Keratinocyte (primary cell): ENCODE measurements around the gene CFAP299.

Source experiments
- CTCF ChIP-seq, 3 experiments: IDR thresholded peaks in 1 of 3; conservative IDR thresholded peaks in 1 of 3; optimal IDR thresholded peaks in 1 of 3; 2 replicates in 2 of 3; 3 replicates in 1 of 3; pipeline versions ENCODE3 to v1.5.1; 2011; ENCODE audit warnings: low read length in 3 of 3, mild to moderate bottlenecking in 3 of 3, moderate library complexity in 2 of 3, control low read depth in 1 of 3, inconsistent platforms in 1 of 3; ENCODE audit not compliant: insufficient read depth in 2 of 3; ENCODE audit errors: extremely low read depth in 1 of 3
- EZH2 ChIP-seq: IDR thresholded peaks from one replicate; pipeline ENCODE4 v1.6.1; 2012; ENCODE audit warnings: inconsistent platforms, mild to moderate bottlenecking, low read length, moderate library complexity

- TF ChIP-seq CTCF (optimal IDR thresholded peaks at IDR 0.05 in 1 of 3, IDR thresholded peaks at IDR 0.05 in 1 of 3, conservative IDR thresholded peaks at IDR 0.05 in 1 of 3; ENCODE audit: extremely low read depth in 1 of 3, insufficient read depth in 2 of 3, low read length in 3 of 3) (no peak), EZH2 (no peak)
These were observed 467.8 kb downstream of the CFAP299 start for GRCh38 chr4:80803337-80803736.
